Measurements from ENCODE around the gene COX19. TPM values are rescaled to one million over a fixed set of nuclear protein-coding genes. Genes with fewer than 3 reads are reported as not detected.
A peak's percentile ranks its signal among the peaks of the same experiment; 100 is the strongest.

Gene COX19
- total RNA-seq, 1 experiment from 2014 or later, result 9.6 TPM

Small RNA genes lying within 50 kb of the gene (small RNA-seq; reads per million reads assigned to genes)
- 2.3 reads per million, percentile 83 among the genes with 10 or more reads in this experiment for gene MIR339

Other genes with a start within 250 kb of the COX19 start
- gene DNAAF5, start 248.8 kb downstream of the COX19 start, total RNA-seq (2014; rRNA removed; shearing (Covaris generic)), result 70.9 and 82.8 TPM in 2 replicates
- gene PRKAR1B, start 248.3 kb downstream of the COX19 start, total RNA-seq (2014; rRNA removed; shearing (Covaris generic)), result 18.6 and 27.2 TPM in 2 replicates
- 81.8 and 130 TPM in 2 replicates for gene SUN1, start 143.1 kb downstream of the COX19 start, total RNA-seq (2014; rRNA removed; shearing (Covaris generic))
- 48.0 and 51.0 TPM in 2 replicates for gene GET4, start 99.0 kb downstream of the COX19 start, total RNA-seq (2014; rRNA removed; shearing (Covaris generic))
- 1.6 and 2.3 TPM in 2 replicates for gene ADAP1, start 20.9 kb downstream of the COX19 start, total RNA-seq (2014; rRNA removed; shearing (Covaris generic))
- gene CYP2W1, start 7.6 kb upstream of the COX19 start, total RNA-seq (2014; rRNA removed; shearing (Covaris generic)), result not detected in 2 replicates
- gene GPR146, start 69.0 kb upstream of the COX19 start, total RNA-seq (2014; rRNA removed; shearing (Covaris generic)), result 1.1 and 1.9 TPM in 2 replicates
- 0.84 and 1.8 TPM in 2 replicates for gene GPER1, start 112.6 kb upstream of the COX19 start, total RNA-seq (2014; rRNA removed; shearing (Covaris generic))
- gene ZFAND2A, start 184.6 kb upstream of the COX19 start, total RNA-seq (2014; rRNA removed; shearing (Covaris generic)), result 22.5 and 25.9 TPM in 2 replicates